HepG2 (cell line): ENCODE data around the gene RAB5B. TPM values are rescaled to one million over a fixed set of nuclear protein-coding genes. Genes with fewer than 3 reads are reported as not detected.

Experiments used
- ATAC-seq: fragments of 200-7000 bp; cut with Tn5 transposase; 3 replicates; pipeline ENCODE4 v1.9.1; 2020; ENCODE audit warnings: mild to moderate bottlenecking, moderate library complexity
- BruUV-seq: library from RNA; stranded (reverse); fragments of 400-500 nt; replicated peaks from 2 replicates; lab custom pipeline; 2021; lab: Mats Ljungman, UMichigan
- CTCF ChIA-PET: fragments of 300-600 bp; formaldehyde crosslinking; extraction: SDS; loops from one replicate; lab custom pipeline; 2021; ENCODE audit warnings: low total read pairs, inconsistent platforms, low intra/inter-chr PET ratio; lab: Yijun Ruan, JAX
- POLR2A ChIA-PET: fragments of 350-600 bp; sonication (Branson Sonifier 250); formaldehyde crosslinking; loops from one replicate; lab custom pipeline; 2020; ENCODE audit warnings: antibody characterized with exemption, inconsistent platforms; lab: Yijun Ruan, JAX
- DNase-seq: peaks from one replicate; pipeline ENCODE4 v3.0.0-alpha.2; 2015; ENCODE audit warnings: low spot score
- FAIRE-seq: peaks from 3 replicates; lab custom pipeline; 2011; peaks lifted over from hg19 to GRCh38; lab: Jason Lieb, UNC
- H2AFZ ChIP-seq: one replicate; pipeline ENCODE4 v1.6.1; 2011; ENCODE audit warnings: low read length, inconsistent platforms
- H3K27ac ChIP-seq: fragments of 300-600 bp; 3 replicates; pipeline ENCODE4 v1.8.0; 2011; ENCODE audit warnings: mixed run types, mild to moderate bottlenecking, mixed read lengths, low read length, inconsistent platforms; ENCODE audit not compliant: insufficient read depth; ENCODE audit errors: extremely low read length
- H3K27me3 ChIP-seq, 2 experiments: fragments of 200-600 bp in 1 of 2; 2 replicates in 1 of 2; 3 replicates in 1 of 2; pipeline versions ENCODE4 v1.6.0 to v1.8.0; 2011; ENCODE audit warnings: low read length in 2 of 2, mild to moderate bottlenecking in 2 of 2, moderate library complexity in 2 of 2, inconsistent platforms in 1 of 2; ENCODE audit not compliant: insufficient read depth in 2 of 2, control insufficient read depth in 1 of 2
- H3K36me3 ChIP-seq, 2 experiments: fragments of 200-600 bp in 1 of 2; replicated peaks in 1 of 2; 2 replicates in 1 of 2; 3 replicates in 1 of 2; pipeline versions ENCODE4 v1.5.1 to v1.8.0; 2011; ENCODE audit warnings: low read length in 2 of 2, inconsistent platforms in 1 of 2; ENCODE audit not compliant: insufficient read depth in 2 of 2, control insufficient read depth in 1 of 2
- H3K4me1 ChIP-seq: 2 replicates; pipeline ENCODE4 v1.5.1; 2012; ENCODE audit warnings: low read length, inconsistent platforms; ENCODE audit not compliant: insufficient read depth
- H3K4me2 ChIP-seq: 2 replicates; pipeline ENCODE4 v1.6.0; 2011; ENCODE audit warnings: low read depth, low read length, inconsistent platforms
- H3K4me3 ChIP-seq, 3 experiments: fragments of 200-600 bp in 1 of 3; sonication (generic), shearing (Covaris generic) in 1 of 3; replicated peaks in 1 of 3; 2 replicates each; pipeline ENCODE4 v1.5.1; 2011 to 2016; ENCODE audit warnings: low read length in 3 of 3, inconsistent platforms in 2 of 3, low read depth in 2 of 3, mild to moderate bottlenecking in 2 of 3, control low read depth in 1 of 3, mixed read lengths in 1 of 3; ENCODE audit not compliant: insufficient read depth in 1 of 3
- H3K79me2 ChIP-seq: one replicate; pipeline ENCODE4 v1.6.1; 2011; ENCODE audit warnings: low read length, inconsistent platforms; ENCODE audit not compliant: insufficient read depth
- H3K9ac ChIP-seq: 2 replicates; pipeline ENCODE4 v1.6.0; 2011; ENCODE audit warnings: mild to moderate bottlenecking, low read depth, low read length, inconsistent platforms; ENCODE audit not compliant: insufficient read depth
- H3K9me3 ChIP-seq: 2 replicates; pipeline ENCODE4 v1.5.1; 2012; ENCODE audit warnings: mild to moderate bottlenecking, low read length
- H4K20me1 ChIP-seq: 2 replicates; pipeline ENCODE4 v1.6.0; 2011; ENCODE audit warnings: inconsistent platforms, mild to moderate bottlenecking, low read length, moderate library complexity; ENCODE audit not compliant: insufficient read depth
- NFIC ChIP-seq: IDR thresholded peaks from 2 replicates; pipeline ENCODE4 v1.6.1; 2012; ENCODE audit warnings: mild to moderate bottlenecking, low read length, inconsistent platforms
- RCOR2 ChIP-seq: IDR thresholded peaks from 2 replicates; pipeline ENCODE4 v1.6.1; 2016; ENCODE audit warnings: missing biosample characterization, missing genetic modification reagents
- SNRNP70 ChIP-seq: fragments of 200-400 bp; formaldehyde crosslinking; IDR thresholded peaks from 2 replicates; pipeline ENCODE4 v1.6.1; 2017; ENCODE audit warnings: mild to moderate bottlenecking, low read depth, low read length, moderate library complexity
- ZKSCAN1 ChIP-seq: fragments of 150-350 bp; IDR thresholded peaks from 2 replicates; pipeline ENCODE4 v1.6.1; 2014; ENCODE audit warnings: low read length
- ZNF3 ChIP-seq: IDR thresholded peaks from 2 replicates; pipeline ENCODE4 v1.7.0; 2017; ENCODE audit warnings: inconsistent platforms
- WGBS: methylation state at CpG from one replicate; pipeline ENCODE4 v1.1.6; 2017; ENCODE audit warnings: low lambda C conversion rate; 5-methylcytosine and 5-hydroxymethylcytosine counted together
- in situ Hi-C: cut with HindIII; loops from 2 replicates; pipeline ENCODE4 v1.10.0; 2017; ENCODE audit warnings: low pct_unique_long_range_greater_than_20kb; ENCODE audit not compliant: extremely low pct_ligation_motif_present
- intact Hi-C: fragments of 100-400 bp; cut with micrococcal nuclease; formaldehyde crosslinking; loops from one replicate; pipeline ENCODE4 v1.10.0; 2022; ENCODE audit not compliant: unreplicated experiment
- polyA plus RNA-seq, 8 experiments: library from polyadenylated mRNA; depleted of rRNA in 3 of 8; stranded (reverse) in 7 of 8; unstranded in 1 of 8; fragments of >200 nt; fragmentation: Illumina TruSeq in 4 of 8; extraction: Trizol in 4 of 8; gene quantifications; 2 replicates each; pipeline versions ENCODE4 v1.2.1 to v1.2.3, GENCODE V29; 2011 to 2016; ENCODE audit warnings: low read depth in 4 of 8, missing spikeins in 1 of 8, mixed read lengths in 1 of 8; ENCODE audit not compliant: insufficient read depth in 1 of 8
- total RNA-seq, 5 experiments: library from RNA; depleted of rRNA; stranded (reverse); fragments of >200 nt; fragmentation: Illumina TruSeq; extraction: Trizol; gene quantifications; 2 replicates each; pipeline ENCODE4 v1.2.3, GENCODE V29; 2016; ENCODE audit warnings: low read depth in 1 of 5
- TF ChIP-seq, protein P1 (sequence below): sonication (generic); formaldehyde crosslinking; IDR thresholded peaks from 2 replicates; pipeline ENCODE4 v1.4.0; 2020; ENCODE audit warnings: mild to moderate bottlenecking, missing genetic modification reagents
- TF ChIP-seq, protein P2 (sequence below): sonication (generic); formaldehyde crosslinking; IDR thresholded peaks from 2 replicates; pipeline ENCODE4 v1.5.1; 2020; ENCODE audit warnings: mild to moderate bottlenecking, missing genetic modification reagents, moderate library complexity

RAB5B gene
- total and polyA plus RNA-seq, 2 of the 13 experiments (the other 11 are each of a cell fraction or from before 2014, with no cell fraction given): 26.0 to 68.3 TPM

DNA sequence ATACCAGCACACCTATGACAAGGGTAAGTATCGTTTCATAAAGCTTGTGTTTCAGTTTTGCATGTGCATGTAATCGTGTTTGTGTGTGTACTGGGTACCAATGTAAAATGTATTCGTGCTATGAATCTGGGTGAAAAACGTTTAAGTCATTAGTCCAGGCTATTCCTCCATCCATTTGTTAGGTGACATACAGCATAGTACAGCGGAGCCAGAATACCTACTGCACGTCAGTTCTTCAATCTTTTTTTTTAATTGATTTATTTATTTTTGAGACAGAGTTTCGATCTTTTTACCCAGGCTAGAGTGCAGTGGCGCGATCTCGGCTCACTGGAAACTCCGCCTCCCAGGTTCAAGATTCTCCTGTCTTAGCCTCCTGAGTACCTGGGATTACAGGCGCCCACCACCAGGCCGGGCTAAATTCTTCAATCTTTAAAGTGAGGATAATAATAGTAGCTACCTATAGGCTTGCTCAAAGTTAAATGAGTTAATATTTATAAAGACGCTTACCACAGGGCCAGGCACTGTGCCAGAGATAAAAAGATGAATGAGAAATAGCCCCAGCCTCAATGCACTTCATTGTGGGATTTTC is 67.2 kb downstream of the RAB5B start:
- H2AFZ ChIP-seq: peak overlapping the region; percentile 52
- in situ Hi-C loops (no loop called here), intact Hi-C loops (loop anchor here (1.0 kb wide), 4 partner anchors 12 to 211 kb away; partner anchors contain the start of gene DGKA)
- peaks cover 6% of the 10 kb centered on the region; the same call in 1 of the 2 replicates for H4K20me1 ChIP-seq
- peaks cover 2 to 20% of the 10 kb centered on the region in 2 experiments for H3K36me3 ChIP-seq
- peak overlapping the region; percentile 60 for H3K9ac ChIP-seq
- peak overlapping the region; percentile 72 for H3K27ac ChIP-seq
- peaks cover 44% of the 10 kb centered on the region for H3K4me1 ChIP-seq
- BruUV-seq: TSS peak; percentile 84
- H3K27me3 ChIP-seq: no peaks in the 10 kb centered on the region
- FAIRE-seq: no peak
- H3K9me3 ChIP-seq: no peaks in the 10 kb centered on the region
- ATAC-seq: peak; percentile 32
- no peak for TF ChIP-seq SNRNP70
- 0 out of 2 replicates have a peak, but pooled peaks have one; percentile 13 for TF ChIP-seq ZNF3
- no peak for TF ChIP-seq ZKSCAN1
- no peak for TF ChIP-seq RCOR2
- TF ChIP-seq NFIC: peak; percentile 48
- TF ChIP-seq, protein P1, sequence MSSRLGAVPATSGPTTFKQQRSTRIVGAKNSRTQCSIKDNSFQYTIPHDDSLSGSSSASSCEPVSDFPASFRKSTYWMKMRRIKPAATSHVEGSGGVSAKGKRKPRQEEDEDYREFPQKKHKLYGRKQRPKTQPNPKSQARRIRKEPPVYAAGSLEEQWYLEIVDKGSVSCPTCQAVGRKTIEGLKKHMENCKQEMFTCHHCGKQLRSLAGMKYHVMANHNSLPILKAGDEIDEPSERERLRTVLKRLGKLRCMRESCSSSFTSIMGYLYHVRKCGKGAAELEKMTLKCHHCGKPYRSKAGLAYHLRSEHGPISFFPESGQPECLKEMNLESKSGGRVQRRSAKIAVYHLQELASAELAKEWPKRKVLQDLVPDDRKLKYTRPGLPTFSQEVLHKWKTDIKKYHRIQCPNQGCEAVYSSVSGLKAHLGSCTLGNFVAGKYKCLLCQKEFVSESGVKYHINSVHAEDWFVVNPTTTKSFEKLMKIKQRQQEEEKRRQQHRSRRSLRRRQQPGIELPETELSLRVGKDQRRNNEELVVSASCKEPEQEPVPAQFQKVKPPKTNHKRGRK (CRISPR knock-in tag): no peak
- TF ChIP-seq, protein P2, sequence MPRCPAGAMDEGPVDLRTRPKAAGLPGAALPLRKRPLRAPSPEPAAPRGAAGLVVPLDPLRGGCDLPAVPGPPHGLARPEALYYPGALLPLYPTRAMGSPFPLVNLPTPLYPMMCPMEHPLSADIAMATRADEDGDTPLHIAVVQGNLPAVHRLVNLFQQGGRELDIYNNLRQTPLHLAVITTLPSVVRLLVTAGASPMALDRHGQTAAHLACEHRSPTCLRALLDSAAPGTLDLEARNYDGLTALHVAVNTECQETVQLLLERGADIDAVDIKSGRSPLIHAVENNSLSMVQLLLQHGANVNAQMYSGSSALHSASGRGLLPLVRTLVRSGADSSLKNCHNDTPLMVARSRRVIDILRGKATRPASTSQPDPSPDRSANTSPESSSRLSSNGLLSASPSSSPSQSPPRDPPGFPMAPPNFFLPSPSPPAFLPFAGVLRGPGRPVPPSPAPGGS: no peak
- ChIA-PET CTCF (interaction anchor here (1.2 to 1.9 kb wide), 3 partner anchors 11 to 85 kb away, joined by 4 to 5 read pairs (median 4); partner anchors contain the start of gene SUOX), POLR2A (interaction anchor here (0.6 to 3.4 kb wide), 6 partner anchors 25 to 67 kb away, joined by 3 to 26 read pairs (median 6); partner anchors contain the start of genes PA2G4, RAB5B and SUOX)
- H3K79me2 ChIP-seq: peaks cover 21% of the 10 kb centered on the region
- no peak for DNase-seq
- WGBS: 12% methylated on average over 14 of the region's 14 CpGs
- H3K4me2 ChIP-seq: peak overlapping the region; percentile 89
- peak overlapping the region; percentile 28 to 70 (median 67) for H3K4me3 ChIP-seq
